Measurements from ENCODE around the gene RPTOR.

DNA sequence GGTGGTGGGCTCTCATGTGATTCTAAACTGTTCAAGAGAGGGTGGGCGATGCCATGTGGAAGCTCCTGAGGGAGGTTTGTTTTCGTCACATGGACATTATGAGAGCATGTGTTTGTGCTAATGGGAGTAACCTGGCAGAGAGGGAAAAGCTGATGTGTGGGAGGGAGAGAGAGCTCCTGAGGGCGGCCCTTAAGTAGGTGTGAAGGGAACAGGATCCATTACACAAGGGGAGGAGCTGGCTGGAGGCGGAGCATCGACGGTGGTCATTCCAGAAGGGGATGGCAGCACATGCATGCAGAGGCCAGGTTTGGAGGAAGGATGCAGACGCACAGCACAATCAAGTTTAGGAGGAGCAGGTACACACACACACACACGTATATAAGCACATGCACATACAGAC lies 197.5 kb downstream of the RPTOR start:
- no peak for TF ChIP-seq POLR2A (IDR thresholded peaks at IDR 0.05)
- TF ChIP-seq, protein P1, sequence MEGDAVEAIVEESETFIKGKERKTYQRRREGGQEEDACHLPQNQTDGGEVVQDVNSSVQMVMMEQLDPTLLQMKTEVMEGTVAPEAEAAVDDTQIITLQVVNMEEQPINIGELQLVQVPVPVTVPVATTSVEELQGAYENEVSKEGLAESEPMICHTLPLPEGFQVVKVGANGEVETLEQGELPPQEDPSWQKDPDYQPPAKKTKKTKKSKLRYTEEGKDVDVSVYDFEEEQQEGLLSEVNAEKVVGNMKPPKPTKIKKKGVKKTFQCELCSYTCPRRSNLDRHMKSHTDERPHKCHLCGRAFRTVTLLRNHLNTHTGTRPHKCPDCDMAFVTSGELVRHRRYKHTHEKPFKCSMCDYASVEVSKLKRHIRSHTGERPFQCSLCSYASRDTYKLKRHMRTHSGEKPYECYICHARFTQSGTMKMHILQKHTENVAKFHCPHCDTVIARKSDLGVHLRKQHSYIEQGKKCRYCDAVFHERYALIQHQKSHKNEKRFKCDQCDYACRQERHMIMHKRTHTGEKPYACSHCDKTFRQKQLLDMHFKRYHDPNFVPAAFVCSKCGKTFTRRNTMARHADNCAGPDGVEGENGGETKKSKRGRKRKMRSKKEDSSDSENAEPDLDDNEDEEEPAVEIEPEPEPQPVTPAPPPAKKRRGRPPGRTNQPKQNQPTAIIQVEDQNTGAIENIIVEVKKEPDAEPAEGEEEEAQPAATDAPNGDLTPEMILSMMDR (IDR thresholded peaks at IDR 0.05), result no peak
